ENCODE data around the gene SF3A1. TPM values are rescaled to one million over a fixed set of nuclear protein-coding genes. Genes with fewer than 3 reads are reported as not detected.

Gene SF3A1
- total RNA-seq, 1 experiment from 2014 or later, result 64.7 TPM

GRCh38 chr22:30396871-30397655 is 40.4 kb upstream of the SF3A1 start, which contains the start of gene SEC14L2:
TSS of gene SEC14L2 (plus strand) at chr22:30397018. CDS start at chr22:30397117, 99 bp downstream.
- peak; percentile 55 to 63 for DNase-seq
- Histone ChIP-seq H3K27ac (no peak within 1 kb of the TSS), H3K36me3 (no peaks in the 10 kb centered on the region), H3K9me3 (replicated peaks) (no peaks in the 10 kb centered on the region), H3K4me3 (peak within 1 kb of the TSS; percentile 57), H3K27me3 (no peaks in the 10 kb centered on the region), H3K4me1 (peaks cover 11% of the 10 kb centered on the region)

- no peak for DNase-seq
- 0 out of 2 replicates have a peak, but pooled peaks cover 3% of the 10 kb centered on the region for H3K9me3 ChIP-seq (replicated peaks)
- no peak overlapping the region for H3K4me3 ChIP-seq
- H3K27ac ChIP-seq, result no peak overlapping the region
- no peaks in the 10 kb centered on the region for H3K36me3 ChIP-seq
- no peaks in the 10 kb centered on the region for H3K27me3 ChIP-seq
- peaks cover 11% of the 10 kb centered on the region for H3K4me1 ChIP-seq
These were observed 37.2 kb upstream of the SF3A1 start for GRCh38 chr22:30393885-30394284.

- Histone ChIP-seq H3K4me3 (no peak overlapping the region), H3K27me3 (no peaks in the 10 kb centered on the region), H3K36me3 (no peaks in the 10 kb centered on the region), H3K27ac (no peak overlapping the region), H3K4me1 (peaks cover 11% of the 10 kb centered on the region), H3K9me3 (replicated peaks) (0 out of 2 replicates have a peak, but pooled peaks cover 3% of the 10 kb centered on the region)
- no peak for DNase-seq
These were observed 36.6 kb upstream of the SF3A1 start for GRCh38 chr22:30393322-30393680.

DNA sequence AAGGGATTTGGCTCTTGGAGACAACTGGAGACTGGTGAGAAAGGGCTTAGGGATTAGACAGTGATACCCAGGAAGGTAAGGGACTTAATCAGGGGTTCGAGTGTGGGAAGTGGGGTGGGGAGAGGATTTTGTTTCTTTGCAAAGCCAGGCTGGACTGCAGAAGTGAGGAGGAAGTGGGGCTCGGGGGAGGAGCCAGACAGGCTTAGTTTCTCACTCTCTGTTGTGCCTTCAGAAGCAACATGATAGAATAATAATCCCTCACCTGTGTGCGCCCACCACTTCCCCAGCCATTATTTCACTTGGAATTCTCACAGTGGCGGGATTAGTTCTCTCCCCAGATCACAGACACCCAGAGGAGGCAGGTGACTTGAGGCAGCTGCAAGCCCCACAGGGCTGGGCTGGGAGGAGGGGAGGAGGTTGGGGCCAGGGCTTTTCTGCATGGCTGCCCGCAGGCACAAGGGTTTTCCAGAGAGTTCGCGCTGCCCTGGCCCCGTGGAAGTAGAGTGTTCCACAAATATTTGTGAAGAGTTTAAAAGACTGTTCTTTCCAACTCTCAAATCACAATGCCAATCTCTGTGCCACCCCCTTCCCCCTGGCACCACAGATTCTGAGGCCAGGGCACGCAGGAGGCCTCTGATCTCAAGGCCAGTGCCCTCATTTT is 36.1 kb upstream of the SF3A1 start:
- peaks cover 11% of the 10 kb centered on the region for H3K4me1 ChIP-seq
- 0 out of 2 replicates have a peak, but pooled peaks cover 3% of the 10 kb centered on the region for H3K9me3 ChIP-seq (replicated peaks)
- H3K27ac ChIP-seq, result no peak overlapping the region
- DNase-seq, result peak; percentile 35 to 55
- H3K27me3 ChIP-seq, result no peaks in the 10 kb centered on the region
- H3K4me3 ChIP-seq, result no peak overlapping the region
- no peaks in the 10 kb centered on the region for H3K36me3 ChIP-seq

GRCh38 chr22:30390974-30391691 is 34.4 kb upstream of the SF3A1 start:
- DNase-seq, result peak; percentile 42 to 70
- Histone ChIP-seq H3K27ac (no peak overlapping the region), H3K4me1 (peaks cover 11% of the 10 kb centered on the region; the same call in 1 of the 2 replicates), H3K36me3 (no peaks in the 10 kb centered on the region), H3K27me3 (no peaks in the 10 kb centered on the region), H3K9me3 (replicated peaks) (0 out of 2 replicates have a peak, but pooled peaks cover 3% of the 10 kb centered on the region), H3K4me3 (no peak overlapping the region)

GRCh38 chr22:30386960-30387827 is 30.5 kb upstream of the SF3A1 start, which contains the start of gene RNF215:
TSS of gene RNF215 (minus strand) at chr22:30387411. CDS start at chr22:30387313, 98 bp downstream.
- peak; percentile 70 to 84 for DNase-seq
- peaks cover 1% of the 10 kb centered on the region; the same call in 1 of the 2 replicates for H3K4me1 ChIP-seq
- 0 out of 2 replicates have a peak, but pooled peaks cover 3% of the 10 kb centered on the region for H3K9me3 ChIP-seq (replicated peaks)
- H3K4me3 ChIP-seq, result peak within 1 kb of the TSS; percentile 62
- H3K27me3 ChIP-seq, result no peaks in the 10 kb centered on the region
- H3K27ac ChIP-seq, result no peak within 1 kb of the TSS; the same call in 1 of the 2 replicates
- no peaks in the 10 kb centered on the region for H3K36me3 ChIP-seq

GRCh38 chr22:30386608-30386959 is 29.9 kb upstream of the SF3A1 start:
- Histone ChIP-seq H3K4me3 (peak overlapping the region; percentile 62), H3K27me3 (no peaks in the 10 kb centered on the region), H3K4me1 (no peaks in the 10 kb centered on the region), H3K36me3 (no peaks in the 10 kb centered on the region), H3K27ac (no peak overlapping the region; the same call in 1 of the 2 replicates), H3K9me3 (replicated peaks) (0 out of 2 replicates have a peak, but pooled peaks cover 3% of the 10 kb centered on the region)
- DNase-seq, result no peak

- H3K27me3 ChIP-seq, result no peaks in the 10 kb centered on the region
- 0 out of 2 replicates have a peak, but pooled peaks cover 3% of the 10 kb centered on the region for H3K9me3 ChIP-seq (replicated peaks)
- no peaks in the 10 kb centered on the region for H3K36me3 ChIP-seq
- no peak for DNase-seq
- H3K27ac ChIP-seq, result no peak overlapping the region
- H3K4me1 ChIP-seq, result no peaks in the 10 kb centered on the region
- H3K4me3 ChIP-seq, result no peak overlapping the region
These were observed 29.2 kb upstream of the SF3A1 start for GRCh38 chr22:30385942-30386341.

DNA sequence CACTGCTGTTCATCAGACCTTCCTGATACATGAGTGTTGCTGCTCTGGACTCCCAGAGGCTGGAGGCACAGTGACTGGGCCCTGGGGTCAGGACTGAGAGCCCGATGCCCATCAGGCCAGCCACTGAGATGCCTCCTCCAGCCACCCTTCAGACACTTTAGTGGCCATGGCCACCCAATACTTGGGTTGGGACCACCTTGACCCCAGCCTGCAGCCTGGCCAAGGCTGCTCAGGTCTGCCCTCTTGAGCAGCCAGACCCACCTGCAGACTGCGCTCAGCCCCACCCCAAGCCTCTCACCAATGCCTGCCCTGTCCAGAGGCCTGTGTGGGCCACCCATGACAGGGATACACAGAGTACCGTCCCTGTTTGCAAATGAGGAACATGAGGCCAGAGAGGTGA is 26.4 kb upstream of the SF3A1 start:
- no peaks in the 10 kb centered on the region for H3K9me3 ChIP-seq (replicated peaks)
- no peaks in the 10 kb centered on the region for H3K27me3 ChIP-seq
- DNase-seq, result no peak
- no peaks in the 10 kb centered on the region for H3K36me3 ChIP-seq
- no peaks in the 10 kb centered on the region for H3K4me1 ChIP-seq
- H3K4me3 ChIP-seq, result no peak overlapping the region
- no peak overlapping the region for H3K27ac ChIP-seq

DNA sequence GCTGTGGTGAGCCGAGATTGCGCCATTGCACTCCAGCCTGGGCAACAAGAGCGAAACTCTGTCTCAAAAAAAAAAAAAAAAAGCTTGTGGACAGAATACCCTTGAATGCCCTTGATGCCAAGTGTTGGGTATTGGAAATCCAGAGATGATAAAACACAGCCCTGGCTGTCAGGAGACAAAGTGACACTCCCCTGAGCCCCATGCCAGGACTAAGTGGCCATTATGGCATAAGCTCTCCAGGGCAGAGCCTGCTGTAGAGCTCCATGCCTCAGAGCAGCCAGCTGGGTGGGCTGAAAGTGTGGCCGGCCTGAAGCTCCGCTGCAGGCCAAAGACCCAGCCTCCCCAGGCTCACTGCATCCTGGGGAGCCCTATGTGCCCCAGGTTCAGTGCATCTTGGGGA is 25.6 kb upstream of the SF3A1 start:
- Histone ChIP-seq H3K4me3 (no peak overlapping the region), H3K27ac (no peak overlapping the region), H3K27me3 (no peaks in the 10 kb centered on the region), H3K9me3 (replicated peaks) (no peaks in the 10 kb centered on the region), H3K36me3 (no peaks in the 10 kb centered on the region), H3K4me1 (no peaks in the 10 kb centered on the region)
- no peak for DNase-seq

DNA sequence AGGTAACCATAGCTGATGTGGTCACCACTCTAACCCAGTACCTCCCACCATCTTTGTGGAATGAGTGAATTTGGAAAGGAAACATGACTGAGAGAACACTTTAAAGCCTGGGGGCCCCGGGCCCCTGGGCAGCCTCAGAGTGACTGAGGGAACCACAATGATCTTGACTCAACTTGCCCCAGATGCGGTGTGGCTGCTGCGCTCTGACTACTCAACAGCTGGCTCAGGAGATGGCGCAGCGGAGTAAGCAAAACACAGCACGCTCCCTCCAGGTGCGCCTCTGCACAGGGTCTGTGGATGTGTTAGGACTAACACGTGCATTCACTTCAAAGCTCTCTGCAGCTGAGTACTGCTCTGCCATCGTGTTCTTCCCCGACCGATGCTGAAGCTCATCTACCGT is 24.6 kb upstream of the SF3A1 start:
- Histone ChIP-seq H3K27ac (no peak overlapping the region), H3K9me3 (replicated peaks) (no peaks in the 10 kb centered on the region), H3K4me1 (no peaks in the 10 kb centered on the region), H3K36me3 (no peaks in the 10 kb centered on the region), H3K4me3 (no peak overlapping the region), H3K27me3 (no peaks in the 10 kb centered on the region)
- no peak for DNase-seq

GRCh38 chr22:30380011-30380410 is 23.3 kb upstream of the SF3A1 start:
- no peak for DNase-seq
- Histone ChIP-seq H3K4me3 (no peak overlapping the region), H3K4me1 (no peaks in the 10 kb centered on the region), H3K36me3 (no peaks in the 10 kb centered on the region), H3K27ac (no peak overlapping the region), H3K9me3 (replicated peaks) (no peaks in the 10 kb centered on the region), H3K27me3 (no peaks in the 10 kb centered on the region)

GRCh38 chr22:30375312-30375849 is 18.7 kb upstream of the SF3A1 start:
- H3K4me3 ChIP-seq, result no peak overlapping the region
- DNase-seq, result no peak
- peaks cover 9% of the 10 kb centered on the region; the same call in 1 of the 2 replicates for H3K4me1 ChIP-seq
- H3K27me3 ChIP-seq, result no peaks in the 10 kb centered on the region
- no peaks in the 10 kb centered on the region for H3K9me3 ChIP-seq (replicated peaks)
- no peaks in the 10 kb centered on the region for H3K36me3 ChIP-seq
- H3K27ac ChIP-seq, result no peak overlapping the region

Measured in SJCRH30 (cell line).